Suppressor macrophage treated with lipopolysaccharide for 1 hour (primary cell): ENCODE results near the gene ABLIM1.
A peak's percentile ranks its signal among the peaks of the same experiment; 100 is the strongest.

Source experiments
- DNase-seq, 3 donors: peaks; one replicate each; pipeline ENCODE4 v3.0.0-alpha.2; 2020 to 2022

ABLIM1 gene

DNA sequence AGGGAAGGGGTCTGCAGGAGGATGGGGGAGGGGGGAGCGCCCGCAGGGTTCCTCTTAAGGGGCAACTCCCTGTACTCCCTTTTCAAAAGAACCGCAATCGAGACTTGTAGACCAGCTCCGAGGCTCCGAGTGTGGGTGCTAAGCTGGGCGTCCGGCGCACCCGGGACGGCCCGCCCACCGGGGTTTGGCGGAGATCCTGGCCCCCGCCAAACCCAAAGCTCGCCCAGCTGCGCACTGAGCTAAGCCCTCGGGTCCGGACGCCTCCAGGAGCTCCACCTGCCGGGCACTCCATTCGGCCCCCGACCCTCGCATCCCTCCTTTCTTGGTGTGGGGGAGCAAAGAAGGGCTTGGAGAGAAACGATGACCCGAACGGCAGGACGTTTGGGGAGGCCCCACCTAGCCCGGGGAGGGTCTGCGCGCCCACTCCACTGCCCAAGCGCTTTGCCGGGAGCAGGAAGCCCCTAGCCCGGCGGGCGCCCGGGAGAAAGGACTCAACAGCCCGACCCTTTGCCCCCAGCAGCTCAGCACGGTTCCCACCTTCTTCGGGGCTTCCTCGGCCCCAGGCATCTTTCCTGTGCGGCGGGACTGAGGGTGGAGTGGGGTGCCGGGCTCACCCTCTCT is 254.4 kb downstream of the ABLIM1 start:
- DNase-seq, result no peak

DNA sequence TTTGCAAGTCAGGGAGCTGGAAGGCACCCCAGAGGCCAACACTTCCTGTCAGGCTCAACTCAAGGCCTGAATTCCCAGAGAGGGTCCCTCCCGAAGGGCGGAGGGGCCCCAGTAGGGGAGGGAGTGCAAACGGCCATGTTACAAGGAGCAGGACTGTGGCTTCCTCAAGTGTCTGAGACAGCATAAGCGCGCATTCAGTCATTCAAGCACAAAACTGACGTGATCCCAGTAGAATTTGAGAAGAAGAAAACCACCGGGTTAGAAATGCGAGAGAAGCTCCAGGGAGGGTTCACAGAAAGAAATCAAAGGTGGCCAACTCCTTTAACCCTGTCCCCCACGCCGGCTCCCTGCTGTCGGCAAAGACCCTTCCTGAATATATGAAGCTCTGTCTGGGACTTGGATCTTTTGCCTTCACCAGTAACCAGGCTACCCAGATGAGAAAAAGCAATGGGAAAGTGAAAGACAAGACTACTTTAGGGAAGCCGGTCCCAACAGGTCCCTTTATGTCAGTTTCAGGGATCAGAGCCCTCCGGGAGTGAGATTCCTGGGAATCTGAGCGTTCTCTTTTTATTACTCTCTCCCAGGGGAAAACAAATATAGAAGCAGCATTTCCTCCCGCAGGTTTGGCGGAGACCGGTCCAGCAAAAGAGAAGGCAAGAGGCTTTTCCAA is 255.1 kb downstream of the ABLIM1 start:
- no peak for DNase-seq

DNA sequence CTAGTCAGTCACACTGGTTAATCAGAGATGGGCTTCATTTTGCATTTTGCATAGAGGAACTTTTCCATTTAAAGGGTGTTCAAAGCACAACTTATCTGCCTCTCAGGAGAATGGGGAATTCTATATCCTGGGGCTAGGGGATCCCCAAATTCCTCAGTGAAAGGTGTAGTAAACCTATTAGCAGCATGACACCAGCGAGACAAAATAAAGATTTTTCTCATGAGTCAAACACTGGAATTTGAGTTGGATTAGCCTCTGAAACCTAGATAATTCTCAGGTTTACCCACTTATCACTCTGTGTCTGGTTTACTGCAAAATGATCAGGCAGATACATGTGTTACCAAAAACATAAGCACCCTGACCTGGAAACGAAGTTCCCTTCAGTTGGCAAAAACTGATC is 255.8 kb downstream of the ABLIM1 start:
- DNase-seq, result no peak

DNA sequence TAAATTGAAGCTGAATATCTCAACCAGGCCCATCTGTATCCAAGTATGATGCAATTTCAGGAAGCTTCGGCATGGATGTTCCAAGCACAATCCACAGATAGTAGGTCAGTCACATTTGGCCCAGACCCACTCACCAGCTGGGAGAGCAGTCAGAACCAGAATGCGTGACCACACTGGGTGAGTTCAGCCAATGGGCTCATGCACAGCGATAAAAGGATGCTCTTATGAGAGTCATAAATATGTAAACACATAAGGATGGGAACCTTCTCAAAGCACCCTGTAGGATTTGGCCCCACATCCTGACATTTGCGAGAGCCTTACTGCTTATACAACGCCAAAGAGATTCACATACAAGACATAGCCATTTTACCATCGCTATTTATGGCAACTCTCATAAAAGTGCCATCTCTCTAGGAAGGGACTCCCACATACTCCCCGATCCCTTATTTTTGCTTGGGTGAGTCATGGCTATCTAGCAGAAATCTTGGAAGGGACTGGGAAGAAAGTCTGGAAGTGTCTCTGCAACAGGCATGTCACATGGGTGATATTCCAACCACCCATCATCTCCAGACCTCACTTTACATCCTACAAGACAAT is 256.8 kb downstream of the ABLIM1 start:
- no peak for DNase-seq

DNA sequence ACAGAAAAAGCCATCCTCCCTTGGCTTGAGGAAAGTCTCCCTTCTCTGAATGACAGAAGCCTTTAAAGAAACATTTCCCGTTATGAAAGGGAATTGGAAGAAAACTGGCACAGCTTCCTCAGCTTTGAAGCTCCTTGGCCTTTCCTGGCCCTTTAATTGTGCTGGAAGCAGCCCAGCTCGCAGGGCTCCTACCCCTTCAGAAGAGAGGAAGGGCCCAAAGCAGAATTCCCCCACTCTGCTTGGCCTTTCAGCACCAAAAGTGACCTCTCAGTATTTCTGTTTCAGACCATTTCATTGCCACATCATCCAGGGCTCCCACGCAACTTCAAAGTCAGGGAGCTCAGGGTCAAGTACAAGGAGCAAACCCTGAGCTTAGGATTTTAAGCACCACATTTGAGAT is 258.0 kb downstream of the ABLIM1 start:
- no peak for DNase-seq

DNA sequence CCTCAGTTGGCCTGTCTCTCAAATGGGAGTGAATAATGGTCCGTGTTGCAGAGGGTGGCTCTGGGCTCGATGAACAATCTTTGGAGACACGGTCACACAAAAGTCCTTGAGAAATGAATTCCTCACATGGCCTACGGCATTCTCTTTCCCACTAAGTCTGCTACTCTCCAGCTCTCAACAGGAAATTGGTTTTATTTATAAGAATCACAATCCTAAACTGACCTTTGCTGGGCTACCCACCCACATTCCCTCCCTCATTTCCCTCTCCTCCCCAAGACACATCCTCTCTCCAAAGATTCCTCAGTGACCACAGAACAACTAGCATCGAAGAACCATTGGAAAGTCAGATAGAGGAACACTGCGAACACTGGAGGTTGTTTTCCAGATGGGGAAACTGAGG is 258.5 kb downstream of the ABLIM1 start:
- no peak for DNase-seq

DNA sequence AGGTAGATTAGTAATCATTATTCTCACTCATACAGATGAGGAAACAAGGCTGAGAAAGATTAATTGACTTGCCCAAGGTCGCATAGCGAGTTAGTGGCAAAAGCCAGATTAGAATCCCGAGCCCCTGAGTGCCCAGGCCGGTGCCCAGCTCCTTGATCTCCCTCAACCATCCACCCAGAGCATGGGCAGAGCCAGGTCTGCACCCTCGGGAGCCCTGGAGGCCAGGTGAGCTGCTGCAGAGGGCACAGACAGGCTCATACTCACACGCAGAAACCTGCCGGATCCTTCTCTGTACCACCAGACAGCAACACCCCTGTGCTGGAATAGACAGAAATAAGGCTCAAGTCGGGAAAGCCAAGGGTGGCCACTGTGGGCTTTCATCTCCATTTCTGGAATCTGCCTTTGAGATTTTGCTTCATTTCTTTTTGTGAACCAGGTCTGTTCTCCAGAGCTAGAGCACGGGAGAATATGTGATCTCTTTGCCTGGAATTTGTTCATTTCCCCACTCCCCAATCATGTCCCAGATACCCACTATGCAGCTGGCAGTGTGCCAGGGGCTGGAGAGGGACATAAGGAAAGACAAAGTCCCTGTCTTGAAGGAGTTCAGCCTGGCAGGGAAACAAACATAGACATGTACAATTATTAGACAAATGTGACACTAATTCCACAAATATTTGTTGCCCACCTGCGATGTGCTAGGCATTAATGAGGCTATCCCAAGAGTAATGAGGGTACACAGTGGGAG is 259.3 kb downstream of the ABLIM1 start:
- no peak for DNase-seq

DNA sequence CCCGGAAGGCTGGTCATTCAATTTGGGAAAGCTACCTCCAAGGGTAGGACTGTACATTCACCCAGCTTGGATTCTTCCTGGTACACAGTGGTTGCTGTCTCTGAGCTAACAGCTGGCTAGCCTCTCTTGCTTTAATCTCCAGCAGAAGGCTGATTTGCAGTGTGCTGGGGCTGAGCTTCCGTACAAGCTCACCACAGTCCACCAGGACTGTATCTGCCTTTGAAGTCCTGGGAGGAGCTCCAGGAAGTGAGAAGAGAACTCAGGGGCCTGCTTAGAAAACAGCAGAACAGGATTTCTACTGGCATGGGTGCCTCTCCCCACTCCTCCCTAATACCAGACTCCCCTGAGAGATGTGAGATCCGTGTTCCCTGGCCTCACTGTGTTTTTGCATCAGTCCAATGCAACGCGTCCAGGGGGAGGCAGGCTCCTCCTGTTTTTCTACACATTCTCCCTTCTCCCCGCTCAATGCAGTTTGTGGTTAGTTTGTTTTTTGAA is 260.4 kb downstream of the ABLIM1 start:
- DNase-seq, result no peak

DNA sequence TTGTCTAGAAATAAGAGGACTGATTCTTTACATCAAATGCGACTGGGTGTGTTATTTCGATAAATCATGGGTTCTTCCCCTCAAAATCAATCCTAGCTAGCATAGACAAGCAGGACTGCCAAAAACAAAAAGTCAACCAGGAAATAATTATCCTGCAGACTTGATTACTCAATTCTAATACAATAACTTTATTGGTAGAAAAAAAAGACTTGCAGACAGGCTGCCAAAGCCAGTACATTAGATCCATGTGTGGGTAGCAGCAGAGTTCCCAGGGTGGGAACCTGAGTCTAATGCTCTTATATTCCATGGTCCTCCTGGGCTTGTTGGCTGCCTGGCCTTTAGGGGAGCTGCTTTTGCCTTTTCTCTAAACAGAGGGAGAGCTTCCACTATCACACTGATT is 261.6 kb downstream of the ABLIM1 start:
- no peak for DNase-seq

DNA sequence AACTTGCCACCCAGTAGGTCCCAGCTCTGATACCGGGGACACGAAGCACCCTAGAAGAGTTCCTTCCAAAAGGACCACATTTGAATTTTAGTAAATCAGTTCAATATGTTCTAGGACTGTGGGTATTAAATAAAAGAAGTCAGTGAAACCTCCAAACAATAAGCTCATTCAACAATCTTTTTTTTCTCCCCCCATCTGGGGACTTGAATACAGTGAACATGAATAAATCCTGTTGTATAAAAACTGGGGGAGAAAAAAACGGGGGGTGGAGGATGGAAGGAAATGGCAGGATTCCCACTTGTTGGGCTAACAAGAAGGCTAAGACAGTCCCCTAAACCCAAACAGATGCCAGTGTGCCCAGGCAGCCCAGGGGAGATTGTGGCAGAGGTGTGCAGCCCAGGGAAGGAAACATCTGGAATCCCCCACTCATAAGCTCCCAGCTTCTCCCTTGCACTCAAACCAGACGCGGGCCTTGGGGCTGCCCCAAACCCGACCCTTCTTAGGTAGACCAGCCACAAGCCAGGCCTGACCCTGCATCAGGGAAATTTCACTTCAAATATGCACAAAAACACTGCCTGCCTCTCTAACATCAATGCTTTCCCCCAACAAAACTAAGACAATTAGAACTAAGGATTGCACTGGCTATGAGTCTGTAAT is 262.6 kb downstream of the ABLIM1 start:
- DNase-seq, result no peak

DNA sequence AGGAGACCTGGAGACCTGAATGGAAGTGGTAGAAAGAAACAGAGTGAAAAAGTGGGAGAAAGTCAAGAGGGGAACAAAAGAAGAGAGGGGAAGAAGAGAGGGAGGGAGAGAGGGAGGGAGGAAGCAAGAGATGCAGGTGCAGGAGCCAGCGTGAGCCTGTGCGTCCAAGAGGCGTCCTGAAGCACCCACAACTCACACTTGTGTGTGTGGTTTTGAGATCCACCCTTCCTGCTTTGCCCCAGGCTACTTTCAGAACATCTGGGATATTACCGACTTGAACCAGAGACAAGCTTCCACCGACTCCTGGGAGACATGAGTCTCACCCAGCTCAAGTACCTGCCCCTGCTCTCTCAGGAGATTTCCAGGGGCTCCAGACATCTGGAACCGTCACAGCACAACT is 263.5 kb downstream of the ABLIM1 start:
- peak in 1 of 3 donors; percentile 10 for DNase-seq

DNA sequence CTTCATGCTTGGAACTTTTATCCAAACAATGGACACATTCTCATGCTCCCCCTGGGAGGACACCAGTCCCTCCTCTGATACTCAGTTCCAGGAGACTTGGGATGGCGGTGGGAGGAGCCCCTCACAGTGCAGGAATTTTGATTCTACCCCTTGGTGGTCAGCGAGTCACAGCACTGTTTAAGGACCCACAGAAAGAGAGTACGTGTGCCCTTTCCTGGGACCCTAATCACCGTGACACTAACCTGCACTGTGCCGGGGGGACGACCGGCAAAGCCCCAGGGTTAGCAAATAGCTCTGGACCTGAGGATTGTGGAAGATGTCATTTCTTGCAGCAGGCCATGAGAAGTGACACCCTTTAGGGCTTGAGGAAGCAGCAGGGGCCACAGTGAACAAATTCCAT is 264.2 kb downstream of the ABLIM1 start:
- DNase-seq, result peak in 1 of 3 donors; percentile 0

DNA sequence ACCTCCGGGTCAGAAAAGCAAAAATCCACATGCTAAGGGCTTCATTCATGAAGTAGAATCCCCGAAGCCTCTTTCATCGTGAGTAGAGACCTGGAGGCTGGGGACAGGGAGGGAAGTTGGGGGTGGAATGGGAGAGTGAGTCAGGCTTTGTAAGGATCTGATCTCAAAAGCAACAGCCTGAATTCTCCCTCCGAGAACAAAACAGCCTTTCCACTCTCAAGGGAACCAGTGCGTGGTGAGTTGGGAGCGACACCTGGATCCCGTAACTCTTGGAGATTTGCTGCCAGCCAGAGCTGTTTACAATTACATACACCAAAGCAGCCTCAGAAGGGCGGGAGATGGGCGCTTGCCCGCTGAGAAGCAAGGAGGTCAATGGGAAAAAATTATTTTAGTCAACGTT is 264.6 kb downstream of the ABLIM1 start:
- peak in 1 of 3 donors; percentile 2 for DNase-seq

DNA sequence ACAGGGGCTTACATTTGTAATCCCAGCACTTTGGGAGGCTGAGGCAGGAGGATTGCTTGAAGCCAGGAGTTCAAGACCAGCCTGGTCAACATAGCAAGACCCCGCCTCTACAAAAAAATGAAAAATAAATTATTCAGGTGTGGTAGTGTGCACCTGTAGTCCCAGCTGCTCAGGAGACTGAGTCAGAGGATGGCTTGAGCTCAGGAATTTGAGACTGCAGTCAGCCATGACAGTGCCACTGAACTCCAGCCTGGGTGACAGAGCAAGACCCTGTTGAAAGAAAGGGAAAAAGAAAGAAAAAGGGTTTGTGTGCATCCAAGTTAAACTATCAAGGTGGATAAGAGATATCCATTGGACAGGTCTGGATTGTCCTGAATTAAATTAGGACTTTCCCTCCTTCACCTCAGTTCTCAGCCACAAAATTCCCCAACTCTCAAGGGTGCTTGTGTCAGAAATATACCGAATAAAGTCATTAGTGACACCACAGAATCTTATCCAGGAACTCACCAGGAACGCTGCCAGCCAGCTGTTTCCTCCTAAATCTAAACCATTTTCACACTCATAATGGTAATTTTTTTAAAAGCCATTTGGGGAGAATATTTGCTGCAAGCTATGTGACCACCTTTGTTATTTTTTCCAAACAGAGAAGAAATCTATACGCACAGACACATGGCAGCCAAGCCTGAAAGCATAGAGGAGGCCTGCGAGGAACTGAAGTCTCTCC is 265.8 kb downstream of the ABLIM1 start:
- DNase-seq, result no peak

DNA sequence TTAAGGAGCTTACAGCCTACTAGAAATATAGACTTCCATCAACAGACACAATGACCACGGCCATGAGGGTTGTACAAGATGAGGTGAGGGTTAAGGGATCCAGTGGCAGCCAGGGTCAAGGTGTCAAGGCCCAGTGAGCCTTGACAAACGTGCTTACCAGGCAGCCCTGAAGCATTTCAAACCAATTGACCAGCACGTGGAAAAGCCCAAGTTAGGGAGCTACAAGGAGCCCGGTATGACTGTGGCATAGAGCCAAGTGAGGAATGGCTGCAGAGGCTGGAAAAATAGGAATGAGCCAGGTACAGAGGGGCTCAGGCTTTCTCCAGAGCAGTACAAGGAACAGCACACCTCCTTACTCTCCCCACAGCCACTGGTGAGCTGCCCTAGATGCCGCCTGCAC is 266.5 kb downstream of the ABLIM1 start:
- no peak for DNase-seq

DNA sequence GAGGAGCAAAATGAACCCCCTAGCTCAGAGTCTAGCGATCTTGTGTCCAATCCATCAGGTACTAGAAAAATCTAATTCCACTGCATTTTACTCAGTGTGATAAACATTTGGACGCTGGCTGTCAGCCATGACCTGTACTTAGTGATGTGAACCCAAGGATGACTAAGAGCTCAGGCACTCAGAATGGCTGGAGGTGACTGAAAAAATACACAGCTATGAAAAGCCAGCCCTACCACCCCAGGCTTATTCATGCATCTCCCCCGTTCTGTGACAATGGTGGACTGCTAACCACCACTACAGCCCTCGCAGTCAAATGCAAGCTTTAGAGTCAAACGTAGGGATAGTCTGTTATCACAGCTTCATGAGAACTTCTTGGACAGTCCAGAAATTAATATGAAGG is 268.6 kb downstream of the ABLIM1 start:
- DNase-seq, result no peak

DNA sequence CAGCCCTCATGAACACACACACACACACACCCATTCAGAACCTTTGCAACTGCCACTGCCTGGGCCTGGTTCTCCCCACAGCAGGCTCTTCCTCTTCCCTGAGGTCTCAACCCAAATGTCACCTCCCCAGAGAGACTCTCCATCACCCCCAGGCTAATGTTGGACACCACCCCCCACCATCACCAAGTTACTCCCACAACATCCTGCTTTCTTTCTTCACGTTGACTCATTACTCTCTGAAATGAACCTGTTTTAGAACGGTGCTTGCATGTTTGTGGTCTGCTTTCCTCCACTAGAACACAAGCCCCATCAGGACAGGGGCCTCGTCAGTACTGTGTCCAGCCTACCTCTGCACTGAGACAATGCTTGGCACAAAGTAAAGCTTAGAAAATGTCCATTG is 269.8 kb downstream of the ABLIM1 start:
- no peak for DNase-seq

DNA sequence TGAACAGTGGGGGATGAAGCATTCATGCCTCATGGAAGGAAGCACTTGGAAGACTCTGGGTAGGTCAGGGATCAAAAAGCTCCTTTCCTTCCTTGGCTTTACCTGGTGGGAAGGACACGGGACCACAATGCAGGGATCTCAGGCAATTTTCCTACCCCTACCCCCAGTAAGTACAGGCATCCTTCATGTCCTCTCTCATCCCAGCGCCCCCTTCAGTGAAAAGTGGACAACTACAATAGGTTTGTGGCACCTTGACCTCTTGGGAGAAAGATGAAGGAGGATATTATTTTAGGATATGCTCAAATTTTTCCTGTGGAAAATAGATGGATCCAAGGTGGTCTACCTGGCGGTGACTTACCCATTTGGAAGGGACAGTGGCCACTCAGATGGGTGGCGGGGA is 270.3 kb downstream of the ABLIM1 start:
- DNase-seq, result no peak

DNA sequence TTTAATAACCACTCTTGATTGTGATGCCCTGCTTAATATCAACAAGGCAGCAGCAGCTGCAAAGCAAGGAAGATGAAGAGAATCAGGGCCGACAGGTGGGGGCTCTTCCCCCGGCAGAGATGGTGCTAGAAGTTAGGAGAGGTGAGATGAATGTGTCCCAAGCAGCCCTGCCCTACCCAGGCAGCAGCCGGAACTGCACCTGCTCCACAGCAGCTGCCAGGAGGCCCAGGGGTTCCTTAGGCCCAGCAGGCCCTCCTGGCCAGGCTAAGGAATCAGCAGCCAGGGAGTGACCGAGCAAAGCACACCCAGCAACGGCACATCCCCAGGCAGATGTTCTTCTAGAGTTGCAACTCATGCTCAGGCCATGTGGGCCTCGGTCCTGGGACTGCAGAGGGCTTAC is 271.6 kb downstream of the ABLIM1 start:
- DNase-seq, result no peak

DNA sequence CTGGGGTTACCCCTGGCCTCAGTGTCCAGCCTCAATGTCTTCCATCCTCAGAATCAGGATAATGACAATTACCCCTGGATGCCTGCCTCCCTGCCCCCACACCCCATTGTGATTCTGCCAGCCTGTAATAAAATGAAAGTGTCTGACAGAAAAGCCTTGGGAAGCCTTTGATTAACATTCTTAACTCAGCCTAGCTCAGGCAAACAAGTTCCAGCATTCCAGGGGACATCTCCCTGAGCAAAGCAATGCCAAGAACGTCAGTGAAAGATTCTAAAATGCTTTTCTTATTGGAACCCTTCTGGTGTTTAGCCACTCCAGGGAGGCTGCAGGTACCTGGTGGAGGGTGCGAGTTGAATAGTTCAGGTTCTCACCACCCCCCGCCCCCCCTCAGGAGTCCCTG is 272.5 kb downstream of the ABLIM1 start:
- no peak for DNase-seq

DNA sequence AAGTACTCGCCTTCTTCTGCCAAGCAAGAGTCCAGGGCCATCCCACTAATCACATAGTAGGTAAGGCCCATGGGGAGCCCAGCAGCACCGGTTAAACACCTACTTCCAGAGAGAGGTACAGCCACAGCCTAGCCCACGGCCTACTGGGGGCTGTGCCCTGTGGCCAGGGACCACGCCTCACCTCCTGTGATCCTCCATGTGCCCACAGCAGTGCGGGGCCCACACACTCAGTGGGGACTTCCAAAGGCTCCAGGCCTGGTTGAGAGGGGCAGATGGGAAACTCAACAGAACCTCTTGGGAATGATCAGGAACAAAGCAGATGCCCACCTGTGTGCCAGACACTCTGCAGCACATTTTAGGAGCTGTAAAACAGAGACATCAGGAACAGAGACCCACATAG is 273.5 kb downstream of the ABLIM1 start:
- DNase-seq, result no peak

DNA sequence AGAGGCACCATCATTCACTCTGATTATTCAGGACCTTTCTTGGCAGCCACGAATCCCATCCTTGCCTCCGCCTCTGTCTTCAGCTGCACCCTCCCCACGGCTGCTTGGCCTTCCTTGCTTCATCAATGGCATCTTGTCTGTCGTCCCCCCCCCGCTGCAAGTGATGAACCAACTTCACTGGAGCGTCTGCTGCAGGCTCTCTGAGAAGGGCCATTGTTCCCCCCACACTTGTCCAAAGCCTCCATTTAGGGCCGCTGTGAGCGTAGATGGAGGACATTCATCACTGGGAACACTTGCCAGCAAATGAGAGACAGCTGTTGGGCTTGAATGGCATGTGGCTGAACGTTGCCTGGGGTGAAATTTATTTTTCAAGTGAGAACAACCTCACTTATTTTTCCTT is 273.9 kb downstream of the ABLIM1 start:
- no peak for DNase-seq
